Naive B cell (primary cell): ENCODE measurements around the gene TENM4. TPM values are rescaled to one million over a fixed set of nuclear protein-coding genes. Genes with fewer than 3 reads are reported as not detected.

Experiments
- ATAC-seq, 2 donors: fragments of 150-1000 bp; cut with Tn5 transposase; 2 replicates each; pipeline ENCODE4 v1.10.0; 2021; ENCODE audit warnings: low read depth in 2 of 2, mild to moderate bottlenecking in 2 of 2, moderate library complexity in 2 of 2
- DNase-seq: peaks from one replicate; pipeline ENCODE4 v3.0.0; 2022
- H3K27ac Mint-ChIP-seq, 6 donors: one replicate each; pipeline ENCODE4 v1.8.0; 2020 to 2022; ENCODE audit warnings: mild to moderate bottlenecking in 6 of 6, mixed read lengths in 6 of 6, moderate library complexity in 5 of 6, inconsistent platforms in 2 of 6
- H3K27me3 Mint-ChIP-seq, 3 donors: one replicate each; pipeline ENCODE4 v1.8.0; 2021 to 2022; ENCODE audit warnings: mixed read lengths in 3 of 3, mild to moderate bottlenecking in 1 of 3
- H3K36me3 Mint-ChIP-seq, 2 donors: one replicate each; pipeline ENCODE4 v1.8.0; 2020 to 2022; ENCODE audit warnings: mixed read lengths in 2 of 2, inconsistent platforms in 1 of 2, mild to moderate bottlenecking in 1 of 2
- H3K4me1 Mint-ChIP-seq, 3 donors: one replicate each; pipeline ENCODE4 v1.8.0; 2020 to 2022; ENCODE audit warnings: mixed read lengths in 3 of 3, inconsistent platforms in 1 of 3, mild to moderate bottlenecking in 1 of 3, moderate library complexity in 1 of 3
- H3K4me3 Mint-ChIP-seq, 8 donors: one replicate each; pipeline ENCODE4 v1.8.0; 2020 to 2022; ENCODE audit warnings: mild to moderate bottlenecking in 8 of 8, mixed read lengths in 8 of 8, moderate library complexity in 8 of 8, inconsistent platforms in 2 of 8
- H3K9me3 Mint-ChIP-seq, 7 donors: one replicate each; pipeline ENCODE4 v1.8.0; 2020 to 2022; ENCODE audit warnings: mixed read lengths in 7 of 7, mild to moderate bottlenecking in 5 of 7, inconsistent platforms in 2 of 7, moderate library complexity in 1 of 7
- polyA plus RNA-seq, 6 donors: library from polyadenylated mRNA; unstranded; fragments of 300-500 nt; fragmentation: Illumina TruSeq; gene quantifications; one replicate each; pipeline ENCODE4 v1.2.3, GENCODE V29; 2021; ENCODE audit warnings: low read depth in 6 of 6

The TENM4 gene
- polyA plus RNA-seq, 6 donors from 2014 or later, result 3.8 TPM; not detected in 5

DNA sequence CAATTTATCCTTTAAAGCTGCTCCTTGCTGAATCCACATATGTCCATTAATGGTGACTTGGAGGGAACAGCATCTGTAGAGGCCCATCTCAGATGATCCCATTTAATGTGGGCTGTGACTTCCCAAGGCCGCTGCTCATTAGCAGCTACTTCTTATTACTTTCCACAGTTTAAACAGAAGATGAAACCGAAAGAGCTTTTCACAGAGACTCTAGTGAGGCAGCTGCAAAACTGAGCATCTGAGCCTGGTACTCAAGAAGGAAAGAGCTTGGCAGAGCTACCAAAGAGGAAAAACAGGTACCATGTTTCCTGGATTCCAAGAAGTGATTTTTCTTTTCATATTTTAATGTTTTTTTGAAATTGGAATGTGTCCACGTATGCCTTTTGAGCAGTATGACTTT is 755.7 kb downstream of the TENM4 start:
- no peaks in the 10 kb centered on the region for H3K4me1 Mint-ChIP-seq
- H3K4me3 Mint-ChIP-seq, result no peak overlapping the region
- peaks cover 11 to 31% (median 28%) of the 10 kb centered on the region in 3 donors for H3K27me3 Mint-ChIP-seq
- peaks cover 0 to 7% of the 10 kb centered on the region in 2 donors for H3K36me3 Mint-ChIP-seq
- no peak for ATAC-seq
- no peak overlapping the region for H3K27ac Mint-ChIP-seq
- no peak for DNase-seq
- peaks cover 0 to 6% (median 0%) of the 10 kb centered on the region in 7 donors for H3K9me3 Mint-ChIP-seq

- ATAC-seq, result no peak
- H3K27ac Mint-ChIP-seq, result no peak overlapping the region
- H3K36me3 Mint-ChIP-seq, result peaks cover 0 to 7% of the 10 kb centered on the region in 2 donors
- no peak for DNase-seq
- H3K4me3 Mint-ChIP-seq, result no peak overlapping the region
- H3K4me1 Mint-ChIP-seq, result no peaks in the 10 kb centered on the region
- H3K9me3 Mint-ChIP-seq, result peaks cover 0 to 6% (median 0%) of the 10 kb centered on the region in 7 donors
- peaks cover 11 to 28% (median 28%) of the 10 kb centered on the region in 3 donors for H3K27me3 Mint-ChIP-seq
These were observed 756.5 kb downstream of the TENM4 start for GRCh38 chr11:78684377-78684776.

GRCh38 chr11:78683774-78684173 is 757.1 kb downstream of the TENM4 start:
- peaks cover 0 to 7% of the 10 kb centered on the region in 2 donors for H3K36me3 Mint-ChIP-seq
- no peak overlapping the region for H3K4me3 Mint-ChIP-seq
- H3K9me3 Mint-ChIP-seq, result peaks cover 0 to 6% (median 0%) of the 10 kb centered on the region in 7 donors
- no peaks in the 10 kb centered on the region for H3K4me1 Mint-ChIP-seq
- DNase-seq (no peak), ATAC-seq (no peak)
- H3K27ac Mint-ChIP-seq, result no peak overlapping the region
- H3K27me3 Mint-ChIP-seq, result peaks cover 11 to 28% (median 27%) of the 10 kb centered on the region in 3 donors

DNA sequence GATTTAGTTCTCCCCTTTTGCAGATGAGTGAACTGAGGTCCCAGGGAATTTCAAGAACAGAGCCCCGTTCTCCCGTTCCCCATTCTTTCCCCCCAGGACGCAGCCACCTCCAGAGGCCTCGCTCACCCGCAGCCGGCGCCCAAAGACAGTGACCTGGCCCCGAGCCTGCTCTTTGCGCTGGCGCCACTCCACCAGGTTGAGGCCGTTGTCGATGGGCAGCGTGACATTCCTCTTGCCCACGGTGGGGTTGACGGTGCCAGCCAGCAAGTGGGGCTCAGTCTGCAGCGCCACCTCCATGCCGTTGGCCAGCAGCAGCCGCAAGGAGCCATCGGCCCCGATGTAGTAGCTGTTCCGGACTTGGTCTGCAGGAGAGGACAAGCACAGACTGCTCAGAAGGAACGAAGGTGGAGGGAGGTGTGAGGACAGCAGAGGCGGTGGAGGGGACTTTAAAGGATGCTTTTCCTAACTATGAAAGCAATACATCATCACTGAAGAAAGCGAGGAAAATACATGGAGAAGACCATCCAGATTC is 764.7 kb downstream of the TENM4 start:
- H3K27me3 Mint-ChIP-seq, result no peaks in the 10 kb centered on the region
- H3K36me3 Mint-ChIP-seq, result no peaks in the 10 kb centered on the region
- ATAC-seq, result no peak
- H3K4me3 Mint-ChIP-seq, result no peak overlapping the region
- H3K9me3 Mint-ChIP-seq, result no peaks in the 10 kb centered on the region
- no peaks in the 10 kb centered on the region for H3K4me1 Mint-ChIP-seq
- no peak for DNase-seq
- H3K27ac Mint-ChIP-seq, result no peak overlapping the region

DNA sequence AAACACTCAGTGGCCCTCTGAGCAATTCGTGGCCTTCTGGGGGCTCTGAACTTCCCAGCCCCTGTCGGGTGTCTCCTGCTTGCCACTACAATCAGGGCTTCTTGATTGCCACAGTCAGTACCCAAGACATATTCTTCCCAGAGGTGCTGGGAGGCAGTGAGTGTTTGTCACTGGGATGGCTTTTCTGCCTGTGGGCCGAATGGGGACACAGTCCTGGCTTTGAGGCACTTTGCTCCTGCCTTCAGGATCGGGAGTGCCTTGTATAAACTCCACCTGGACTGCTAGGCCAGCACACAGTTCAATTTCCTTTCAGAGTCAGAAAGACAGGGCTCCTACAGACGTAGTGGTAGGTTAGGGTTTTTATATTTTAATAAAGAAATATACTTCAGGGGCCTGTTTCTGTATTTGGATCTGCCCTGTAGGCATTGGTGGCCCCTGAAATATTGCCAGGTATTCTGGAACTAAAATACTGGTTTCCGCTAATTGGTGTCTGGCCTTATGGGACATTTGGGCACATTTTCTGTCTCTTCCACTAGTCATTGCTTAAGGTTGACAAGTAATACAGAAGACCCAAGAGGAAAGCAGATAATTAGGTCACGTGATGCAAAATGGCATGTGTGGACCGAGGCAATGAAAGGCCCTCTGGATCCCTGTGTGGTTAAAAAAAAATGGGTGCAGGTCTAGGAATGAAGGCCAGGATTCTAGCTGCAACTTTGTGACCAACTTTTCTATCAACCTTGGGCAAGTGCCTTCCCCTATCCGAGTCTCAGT is 767.8 kb downstream of the TENM4 start:
- no peak overlapping the region for H3K27ac Mint-ChIP-seq
- H3K36me3 Mint-ChIP-seq, result no peaks in the 10 kb centered on the region
- no peak for ATAC-seq

GRCh38 chr11:78669249-78669648 is 771.6 kb downstream of the TENM4 start:
- Mint-ChIP-seq H3K4me1 (no peaks in the 10 kb centered on the region), H3K4me3 (no peak overlapping the region), H3K9me3 (no peaks in the 10 kb centered on the region), H3K36me3 (no peaks in the 10 kb centered on the region), H3K27me3 (peaks cover 0 to 10% (median 5%) of the 10 kb centered on the region in 3 donors), H3K27ac (no peak overlapping the region)
- DNase-seq (no peak), ATAC-seq (no peak)

More for the DNA sequence above, 767.8 kb downstream of the TENM4 start:
- peaks cover 0 to 7% (median 3%) of the 10 kb centered on the region in 3 donors for H3K27me3 Mint-ChIP-seq
- no peak overlapping the region for H3K4me3 Mint-ChIP-seq
- DNase-seq, result no peak
- no peaks in the 10 kb centered on the region for H3K4me1 Mint-ChIP-seq
- H3K9me3 Mint-ChIP-seq, result no peaks in the 10 kb centered on the region

- Mint-ChIP-seq H3K27me3 (peaks cover 0 to 17% (median 10%) of the 10 kb centered on the region in 3 donors), H3K27ac (no peak overlapping the region), H3K4me3 (no peak overlapping the region), H3K4me1 (no peaks in the 10 kb centered on the region), H3K9me3 (no peaks in the 10 kb centered on the region), H3K36me3 (no peaks in the 10 kb centered on the region)
- ATAC-seq, result no peak
- no peak for DNase-seq
These were observed 773.4 kb downstream of the TENM4 start for GRCh38 chr11:78667461-78667860.

DNA sequence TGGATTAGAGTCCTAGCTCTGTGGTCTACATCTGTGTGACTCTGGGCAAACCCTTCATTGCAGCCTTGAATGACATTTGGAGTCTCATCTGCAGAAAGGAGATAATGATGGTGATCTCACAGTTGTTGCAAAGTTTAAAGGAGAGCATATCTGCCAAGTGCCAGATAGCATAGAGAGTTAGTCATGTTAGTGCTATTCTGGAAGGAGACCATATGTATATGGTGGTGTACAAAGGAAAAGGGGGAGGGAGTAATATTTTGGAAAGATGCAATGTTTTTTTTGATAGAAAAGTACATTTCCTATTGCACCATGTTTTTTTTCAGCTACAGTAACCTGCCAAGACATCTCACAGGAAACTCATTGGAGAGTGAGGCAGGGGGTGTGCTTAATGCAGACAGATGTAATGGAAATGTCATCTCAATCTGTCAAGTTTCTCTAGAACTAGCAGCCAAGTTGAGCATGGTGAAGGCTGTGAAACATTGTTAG is 774.1 kb downstream of the TENM4 start:
- no peak for DNase-seq
- ATAC-seq, result no peak
- no peak overlapping the region for H3K27ac Mint-ChIP-seq
- H3K27me3 Mint-ChIP-seq, result peaks cover 0 to 21% (median 10%) of the 10 kb centered on the region in 3 donors
- H3K4me3 Mint-ChIP-seq, result no peak overlapping the region
- H3K4me1 Mint-ChIP-seq, result no peaks in the 10 kb centered on the region
- H3K36me3 Mint-ChIP-seq, result no peaks in the 10 kb centered on the region
- H3K9me3 Mint-ChIP-seq, result no peaks in the 10 kb centered on the region

GRCh38 chr11:78664636-78665035 is 776.2 kb downstream of the TENM4 start:
- Mint-ChIP-seq H3K36me3 (no peaks in the 10 kb centered on the region), H3K4me3 (no peak overlapping the region), H3K27ac (no peak overlapping the region), H3K9me3 (no peaks in the 10 kb centered on the region), H3K27me3 (peaks cover 0 to 32% (median 10%) of the 10 kb centered on the region in 3 donors), H3K4me1 (no peaks in the 10 kb centered on the region)
- no peak for ATAC-seq
- DNase-seq, result no peak

GRCh38 chr11:78662811-78663210 is 778.0 kb downstream of the TENM4 start:
- no peaks in the 10 kb centered on the region for H3K9me3 Mint-ChIP-seq
- no peak overlapping the region for H3K4me3 Mint-ChIP-seq
- no peaks in the 10 kb centered on the region for H3K4me1 Mint-ChIP-seq
- H3K36me3 Mint-ChIP-seq, result no peaks in the 10 kb centered on the region
- peaks cover 0 to 23% (median 6%) of the 10 kb centered on the region in 3 donors for H3K27me3 Mint-ChIP-seq
- ATAC-seq, result no peak
- no peak for DNase-seq
- no peak overlapping the region for H3K27ac Mint-ChIP-seq

DNA sequence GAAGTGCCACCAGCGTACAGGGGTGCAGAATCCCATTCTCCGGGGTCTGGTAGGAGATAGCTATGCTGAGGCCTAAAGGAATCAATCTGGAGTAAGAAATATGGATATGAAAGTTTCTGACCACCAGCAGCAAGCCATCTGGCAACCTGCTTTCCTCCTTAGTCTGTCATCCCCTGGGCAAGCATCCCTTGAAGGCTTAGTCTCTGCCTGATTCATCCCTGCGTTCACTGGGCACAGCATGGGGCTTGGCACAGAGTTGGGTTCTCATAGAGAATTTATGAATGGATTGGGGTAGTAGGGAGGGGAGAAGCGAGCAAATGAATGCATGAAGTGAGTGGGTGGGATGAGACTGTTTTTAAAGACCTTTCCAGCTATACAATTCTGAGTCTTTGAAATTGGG is 780.4 kb downstream of the TENM4 start:
- H3K27ac Mint-ChIP-seq, result no peak overlapping the region
- H3K4me3 Mint-ChIP-seq, result no peak overlapping the region
- H3K4me1 Mint-ChIP-seq, result no peaks in the 10 kb centered on the region
- no peaks in the 10 kb centered on the region for H3K36me3 Mint-ChIP-seq
- H3K27me3 Mint-ChIP-seq, result peaks cover 0 to 28% (median 12%) of the 10 kb centered on the region in 3 donors
- DNase-seq (no peak), ATAC-seq (no peak)
- no peaks in the 10 kb centered on the region for H3K9me3 Mint-ChIP-seq

DNA sequence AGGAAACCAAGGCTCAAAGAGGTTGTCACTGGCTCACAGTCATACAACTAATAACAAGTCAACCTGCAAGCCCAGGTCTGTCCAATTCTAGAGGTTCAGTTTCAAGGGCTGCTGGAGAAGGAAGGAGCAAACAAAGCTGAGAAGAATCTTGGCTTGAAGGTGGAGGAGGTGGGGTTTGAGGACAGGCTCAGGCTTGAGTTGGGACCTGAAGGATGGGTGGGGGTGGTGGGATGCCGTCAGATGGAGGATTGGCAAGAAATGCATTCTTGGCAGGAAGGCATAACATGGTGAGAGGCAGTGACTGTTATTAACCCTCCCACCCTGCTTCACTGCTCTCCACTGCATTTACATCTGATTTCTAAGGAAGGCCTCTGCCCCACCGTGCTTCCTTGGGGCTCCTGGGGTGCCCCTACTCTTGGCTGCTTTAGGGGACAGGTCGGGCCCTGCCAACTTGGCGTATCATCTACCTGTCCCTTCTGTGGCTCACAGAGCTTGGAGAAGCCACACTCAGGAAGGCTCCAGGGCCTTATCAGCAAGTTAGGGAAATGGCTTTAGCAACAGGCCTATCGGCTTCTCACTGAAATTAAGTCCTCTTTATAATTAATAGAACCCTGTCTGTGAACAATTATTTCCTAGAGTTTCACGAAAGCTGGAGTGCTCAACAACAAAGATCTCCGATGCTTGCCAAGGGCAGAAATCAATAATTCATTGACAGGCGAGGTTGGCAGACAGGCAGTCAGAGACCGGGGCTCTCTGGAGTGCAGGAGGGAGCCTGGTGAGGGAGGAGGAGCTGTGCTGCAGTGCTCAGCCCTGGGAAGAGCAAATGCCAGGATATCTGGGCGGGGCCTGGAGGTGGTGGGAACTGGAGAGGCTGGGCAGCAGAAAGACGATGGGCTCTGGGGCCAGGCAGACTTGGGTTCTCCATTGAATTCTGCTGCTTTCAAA is 781.2 kb downstream of the TENM4 start:
- DNase-seq, result no peak
- Mint-ChIP-seq H3K4me3 (no peak overlapping the region), H3K4me1 (no peaks in the 10 kb centered on the region), H3K27ac (no peak overlapping the region), H3K27me3 (peaks cover 0 to 34% (median 12%) of the 10 kb centered on the region in 3 donors), H3K36me3 (no peaks in the 10 kb centered on the region), H3K9me3 (no peaks in the 10 kb centered on the region)
- no peak for ATAC-seq
